ENCODE measurements around the gene GJA3. TPM values are rescaled to one million over a fixed set of nuclear protein-coding genes. Genes with fewer than 3 reads are reported as not detected.
A peak's percentile ranks its signal among the peaks of the same experiment; 100 is the strongest.
"Not testable (repeated sequence)": the region's sequence is repeated elsewhere in the genome, so short reads cannot be mapped to it uniquely, and the experiment has no call there.

GJA3 gene
- total RNA-seq, 2 experiments from 2014 or later = 1.0 TPM

DNA sequence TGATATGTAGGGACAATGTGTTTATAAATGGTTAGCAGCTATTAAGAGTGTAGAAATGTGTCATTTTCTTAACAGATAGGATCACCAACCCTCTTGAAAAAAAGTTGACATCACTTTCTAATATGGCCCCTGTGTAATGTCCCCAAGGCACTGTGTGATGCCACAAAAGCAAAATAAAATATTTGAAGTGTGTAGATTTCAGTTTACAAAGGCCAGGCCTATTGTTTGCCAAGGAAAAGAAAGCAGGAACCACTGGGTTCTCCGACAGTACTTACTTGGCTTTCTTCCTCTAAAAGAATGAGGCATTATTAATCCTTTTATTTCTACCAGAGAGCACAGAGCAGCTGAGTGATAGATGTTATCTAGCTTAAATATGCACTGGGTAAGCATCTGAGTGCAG, 10.5 kb upstream of the GJA3 start:
- peaks cover 67% of the 10 kb centered on the region for H3K27me3 Mint-ChIP-seq
- DNase-seq = no peak
- peaks cover 28% of the 10 kb centered on the region for H3K4me1 Mint-ChIP-seq
- no peak overlapping the region for H3K4me3 Mint-ChIP-seq
- no peak overlapping the region for H3K27ac Mint-ChIP-seq
- no peaks in the 10 kb centered on the region for H3K36me3 Mint-ChIP-seq
- H3K9me3 Mint-ChIP-seq = no peaks in the 10 kb centered on the region

DNA sequence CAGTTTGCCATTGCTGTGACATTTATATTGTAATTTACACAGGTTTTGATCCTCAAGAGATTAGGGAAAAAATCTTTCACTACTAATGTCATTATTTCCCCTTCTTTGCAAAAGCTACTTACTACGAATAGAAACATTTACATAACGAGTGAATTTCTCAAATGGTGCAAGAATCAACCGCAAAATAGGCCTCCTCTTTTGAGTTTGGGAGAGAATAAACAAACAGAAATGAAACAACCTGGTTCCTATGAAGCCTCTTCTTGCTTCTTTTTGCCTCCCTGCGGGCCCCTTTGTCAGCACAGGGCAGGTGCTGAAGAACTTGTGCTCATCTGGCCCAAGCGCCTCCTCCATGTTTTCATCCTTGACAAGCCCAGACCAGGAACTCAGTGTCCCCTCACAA, 10.1 kb upstream of the GJA3 start:
- Mint-ChIP-seq H3K36me3 (no peaks in the 10 kb centered on the region), H3K9me3 (no peaks in the 10 kb centered on the region), H3K27ac (no peak overlapping the region), H3K4me3 (no peak overlapping the region), H3K4me1 (peaks cover 28% of the 10 kb centered on the region), H3K27me3 (peaks cover 67% of the 10 kb centered on the region)
- DNase-seq = no peak

GRCh38 chr13:20168396-20168795, 7.5 kb upstream of the GJA3 start:
- no peak for DNase-seq
- Mint-ChIP-seq H3K27ac (no peak overlapping the region), H3K36me3 (no peaks in the 10 kb centered on the region), H3K4me3 (no peak overlapping the region), H3K9me3 (no peaks in the 10 kb centered on the region), H3K4me1 (peaks cover 10% of the 10 kb centered on the region), H3K27me3 (peaks cover 47% of the 10 kb centered on the region)

GRCh38 chr13:20165417-20166257, 4.8 kb upstream of the GJA3 start:
- Mint-ChIP-seq H3K9me3 (no peaks in the 10 kb centered on the region), H3K4me1 (peaks cover 12% of the 10 kb centered on the region), H3K27ac (no peak overlapping the region), H3K4me3 (no peak overlapping the region), H3K36me3 (no peaks in the 10 kb centered on the region), H3K27me3 (peaks cover 34% of the 10 kb centered on the region)
- DNase-seq = no peak

- DNase-seq = no peak
- Mint-ChIP-seq H3K4me1 (peaks cover 25% of the 10 kb centered on the region), H3K27ac (peak overlapping the region; percentile 34), H3K36me3 (no peaks in the 10 kb centered on the region), H3K4me3 (peak overlapping the region; percentile 74), H3K9me3 (no peaks in the 10 kb centered on the region), H3K27me3 (peaks cover 24% of the 10 kb centered on the region)
These were observed 1.1 kb upstream of the GJA3 start for GRCh38 chr13:20161951-20162300.

GRCh38 chr13:20161275-20161950, 561 bp upstream of the GJA3 start:
- Mint-ChIP-seq H3K4me3 (peak overlapping the region; percentile 76), H3K27me3 (peaks cover 22% of the 10 kb centered on the region), H3K36me3 (no peaks in the 10 kb centered on the region), H3K9me3 (no peaks in the 10 kb centered on the region), H3K4me1 (peaks cover 25% of the 10 kb centered on the region), H3K27ac (peak overlapping the region; percentile 34)
- peak; percentile 80 for DNase-seq

DNA sequence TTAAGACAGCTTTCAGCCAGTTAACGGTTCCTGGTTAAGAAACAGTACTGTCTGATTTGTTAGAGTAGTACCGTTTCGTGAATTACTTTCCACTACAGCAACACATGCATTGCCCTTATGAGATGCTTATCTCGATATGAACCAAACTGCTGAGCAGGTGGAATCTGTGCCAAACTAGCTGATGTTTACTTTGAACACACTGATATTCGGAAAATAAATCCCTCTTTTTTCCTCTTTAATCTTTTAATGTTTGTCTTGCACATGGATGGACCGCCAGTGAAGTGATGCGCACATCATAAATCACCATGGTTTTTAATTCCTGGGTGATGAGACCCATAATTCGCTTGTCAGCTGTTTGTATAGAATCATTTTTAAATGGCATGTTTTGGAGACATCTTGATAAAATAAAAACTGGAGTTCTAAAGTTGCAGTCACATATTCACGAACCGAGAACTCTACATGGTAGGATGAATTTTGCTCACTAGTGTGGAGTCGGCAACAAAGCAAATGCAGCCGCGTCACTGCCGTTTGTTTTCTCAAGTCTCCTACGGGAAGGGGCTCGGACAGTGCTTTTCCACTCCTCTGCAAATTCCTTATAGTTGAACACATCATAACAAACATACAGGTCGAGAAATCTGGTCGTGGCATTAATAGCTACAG, 1.1 kb downstream of the GJA3 start:
- Mint-ChIP-seq H3K27ac (no peak overlapping the region), H3K4me3 (peak overlapping the region; percentile 86), H3K9me3 (no peaks in the 10 kb centered on the region), H3K27me3 (peaks cover 13% of the 10 kb centered on the region), H3K4me1 (peaks cover 25% of the 10 kb centered on the region), H3K36me3 (no peaks in the 10 kb centered on the region)
- DNase-seq = no peak

- H3K27me3 Mint-ChIP-seq = peaks cover 16% of the 10 kb centered on the region
- no peaks in the 10 kb centered on the region for H3K36me3 Mint-ChIP-seq
- H3K4me3 Mint-ChIP-seq = no peak overlapping the region
- H3K4me1 Mint-ChIP-seq = peaks cover 19% of the 10 kb centered on the region
- no peak for DNase-seq
- no peak overlapping the region for H3K27ac Mint-ChIP-seq
- no peaks in the 10 kb centered on the region for H3K9me3 Mint-ChIP-seq
These were observed 3.6 kb downstream of the GJA3 start for GRCh38 chr13:20157151-20157796.

DNA sequence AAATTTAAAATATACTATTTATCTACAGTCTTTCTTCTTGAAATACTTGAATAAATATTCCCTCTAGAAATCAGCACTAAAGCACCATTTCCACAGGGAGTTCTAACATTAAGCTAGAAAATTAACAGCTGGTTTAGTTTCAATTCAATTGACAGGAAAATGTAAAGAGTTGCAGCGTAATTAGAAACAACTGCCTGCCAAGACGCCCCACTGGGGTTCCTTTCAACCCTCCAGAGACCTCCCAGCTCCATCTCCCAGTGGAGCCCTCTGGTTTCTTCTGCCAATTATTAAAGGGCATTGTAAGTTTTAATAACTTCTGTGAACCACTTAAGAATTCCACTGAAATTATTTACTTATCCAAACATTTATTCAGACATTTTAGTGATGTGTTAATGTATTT, 4.2 kb downstream of the GJA3 start:
- Mint-ChIP-seq H3K4me3 (no peak overlapping the region), H3K9me3 (no peaks in the 10 kb centered on the region), H3K36me3 (no peaks in the 10 kb centered on the region), H3K27ac (no peak overlapping the region), H3K4me1 (peaks cover 17% of the 10 kb centered on the region), H3K27me3 (peaks cover 13% of the 10 kb centered on the region)
- DNase-seq = no peak

GRCh38 chr13:20153290-20153689, 7.6 kb downstream of the GJA3 start:
- not testable (repeated sequence) for H3K4me3 Mint-ChIP-seq, H3K9me3 Mint-ChIP-seq, H3K27me3 Mint-ChIP-seq, H3K27ac Mint-ChIP-seq, H3K4me1 Mint-ChIP-seq, DNase-seq, H3K36me3 Mint-ChIP-seq

GRCh38 chr13:20151612-20152011, 9.2 kb downstream of the GJA3 start:
- Mint-ChIP-seq H3K4me3 (no peak overlapping the region), H3K27me3 (peaks cover 3% of the 10 kb centered on the region), H3K4me1 (no peaks in the 10 kb centered on the region), H3K36me3 (no peaks in the 10 kb centered on the region), H3K27ac (no peak overlapping the region), H3K9me3 (no peaks in the 10 kb centered on the region)
- DNase-seq = no peak

DNA sequence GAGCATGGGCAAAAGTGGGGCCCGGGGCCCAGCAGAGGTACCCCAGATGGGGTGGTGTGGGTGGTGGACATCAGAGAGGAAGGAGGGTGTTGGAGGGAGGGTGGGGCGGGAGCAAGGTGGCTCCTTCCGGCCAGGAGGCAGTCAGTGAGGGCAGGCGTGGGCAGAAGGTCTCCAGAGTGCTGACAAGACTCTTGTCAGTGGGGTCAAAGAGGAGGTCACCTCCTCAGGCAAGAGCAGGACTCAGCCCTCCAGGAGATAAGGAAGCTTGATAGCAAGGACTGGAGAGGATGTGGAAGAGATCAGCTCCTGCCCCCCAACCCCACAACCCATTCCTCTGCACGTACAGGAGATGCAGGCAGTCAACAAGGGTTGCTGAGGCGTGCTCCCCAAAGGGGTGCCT, 9.8 kb downstream of the GJA3 start:
- Mint-ChIP-seq H3K4me3 (no peak overlapping the region), H3K27ac (no peak overlapping the region), H3K27me3 (peaks cover 3% of the 10 kb centered on the region), H3K9me3 (no peaks in the 10 kb centered on the region), H3K4me1 (no peaks in the 10 kb centered on the region), H3K36me3 (no peaks in the 10 kb centered on the region)
- DNase-seq = no peak

DNA sequence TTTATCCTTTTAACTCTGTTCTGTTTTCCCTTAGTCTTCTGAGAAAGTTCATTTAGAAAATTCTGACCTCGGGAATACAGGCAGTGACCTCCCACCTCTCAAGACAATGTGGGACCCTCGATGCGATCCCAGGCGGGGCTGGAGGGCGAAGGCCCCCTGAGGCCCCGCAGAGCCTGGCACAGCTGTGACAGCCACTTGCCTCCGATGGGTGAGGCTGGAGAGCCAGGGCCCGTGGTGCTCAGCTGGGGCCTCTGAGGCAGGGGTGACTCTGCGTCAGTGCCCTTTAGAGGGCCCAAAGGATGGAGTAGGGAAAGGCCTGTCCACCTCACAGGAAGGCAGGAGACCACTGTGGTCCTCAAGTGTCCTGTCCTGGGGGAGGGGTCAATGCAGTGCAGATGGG, 10.3 kb downstream of the GJA3 start:
- H3K4me1 Mint-ChIP-seq = no peaks in the 10 kb centered on the region

GRCh38 chr13:20149762-20150161, 11.1 kb downstream of the GJA3 start:
- Mint-ChIP-seq H3K4me1 (no peaks in the 10 kb centered on the region), H3K4me3 (no peak overlapping the region), H3K27ac (no peak overlapping the region), H3K27me3 (peaks cover 3% of the 10 kb centered on the region), H3K36me3 (no peaks in the 10 kb centered on the region), H3K9me3 (no peaks in the 10 kb centered on the region)
- DNase-seq = no peak

More for the DNA sequence above, 10.3 kb downstream of the GJA3 start:
- Mint-ChIP-seq H3K36me3 (no peaks in the 10 kb centered on the region), H3K27me3 (peaks cover 3% of the 10 kb centered on the region), H3K9me3 (no peaks in the 10 kb centered on the region), H3K4me3 (no peak overlapping the region), H3K27ac (no peak overlapping the region)
- no peak for DNase-seq

GRCh38 chr13:20148501-20149183, 12.2 kb downstream of the GJA3 start:
- no peak overlapping the region for H3K27ac Mint-ChIP-seq
- no peaks in the 10 kb centered on the region for H3K36me3 Mint-ChIP-seq

More at GRCh38 chr13:20148501-20149183, 12.2 kb downstream of the GJA3 start:
- H3K9me3 Mint-ChIP-seq = no peaks in the 10 kb centered on the region
- no peaks in the 10 kb centered on the region for H3K4me1 Mint-ChIP-seq
- peaks cover 6% of the 10 kb centered on the region for H3K27me3 Mint-ChIP-seq
- DNase-seq = no peak
- H3K4me3 Mint-ChIP-seq = no peak overlapping the region
